GM18505 (cell line): ENCODE measurements around the gene DQX1.
A peak's percentile ranks its signal among the peaks of the same experiment; 100 is the strongest.
"Not testable (repeated sequence)": the region's sequence is repeated elsewhere in the genome, so short reads cannot be mapped to it uniquely, and the experiment has no call there.

ENCODE experiments used
- ATAC-seq: cut with Tn5 transposase; IDR thresholded peaks from one replicate; pipeline ENCODE4 v1.9.1; 2021; ENCODE audit not compliant: unreplicated experiment
- POLR2A ChIP-seq: IDR thresholded peaks from 4 replicates; pipeline ENCODE4 v1.6.1; 2011; ENCODE audit warnings: borderline replicate concordance; ENCODE audit not compliant: insufficient read depth, insufficient read length; ENCODE audit errors: extremely low read depth

Gene DQX1

GRCh38 chr2:74525717-74526648 is at the start of gene DQX1:
DQX1 (minus strand) TSS chr2:74526231; CDS start chr2:74525729, 502 bp downstream.
- no peak for TF ChIP-seq POLR2A
- ATAC-seq, result no peak

GRCh38 chr2:74575320-74575719 is 49.3 kb upstream of the DQX1 start:
- no peak for ATAC-seq
- TF ChIP-seq POLR2A, result no peak

GRCh38 chr2:74573747-74574562 is 47.9 kb upstream of the DQX1 start:
- no peak for ATAC-seq

GRCh38 chr2:74572178-74572925 is 46.3 kb upstream of the DQX1 start:
- no peak for ATAC-seq
- no peak for TF ChIP-seq POLR2A

More at GRCh38 chr2:74573747-74574562, 47.9 kb upstream of the DQX1 start:
- peak; percentile 46 for TF ChIP-seq POLR2A

GRCh38 chr2:74571058-74571457 is 45.0 kb upstream of the DQX1 start:
- TF ChIP-seq POLR2A, result no peak
- peak; percentile 60 for ATAC-seq

- ATAC-seq, result no peak
- no peak for TF ChIP-seq POLR2A
Measured at GRCh38 chr2:74569686-74570085, 43.7 kb upstream of the DQX1 start.

- no peak for TF ChIP-seq POLR2A
Measured at GRCh38 chr2:74567881-74568280, 41.9 kb upstream of the DQX1 start.

GRCh38 chr2:74566754-74567085 is 40.7 kb upstream of the DQX1 start:
- ATAC-seq, result no peak

More at GRCh38 chr2:74567881-74568280, 41.9 kb upstream of the DQX1 start:
- ATAC-seq, result no peak

GRCh38 chr2:74566076-74566753 is 40.2 kb upstream of the DQX1 start:
- no peak for ATAC-seq
- no peak for TF ChIP-seq POLR2A

More at GRCh38 chr2:74566754-74567085, 40.7 kb upstream of the DQX1 start:
- TF ChIP-seq POLR2A, result no peak

- no peak for TF ChIP-seq POLR2A
- no peak for ATAC-seq
Measured at GRCh38 chr2:74564222-74564621, 38.2 kb upstream of the DQX1 start.

- no peak for ATAC-seq
- no peak for TF ChIP-seq POLR2A
Measured at GRCh38 chr2:74562126-74562775, 36.2 kb upstream of the DQX1 start.

GRCh38 chr2:74561022-74561421 is 35.0 kb upstream of the DQX1 start:
- not testable (repeated sequence) for ATAC-seq
